Left ventricle myocardium inferior (tissue), 1 donor: ENCODE data around the gene KRT7. TPM values are rescaled to one million over a fixed set of nuclear protein-coding genes. Genes with fewer than 3 reads are reported as not detected.

Experiments
- DNase-seq: peaks from one replicate; pipeline ENCODE4 v3.0.0-alpha.2; 2020
- H3K27ac ChIP-seq: fragments of 200-600 bp; replicated peaks from 2 replicates; pipeline ENCODE4 v1.8.0; 2021
- H3K27me3 ChIP-seq: fragments of 200-600 bp; 2 replicates; pipeline ENCODE4 v1.8.0; 2021; ENCODE audit warnings: low read depth
- H3K36me3 ChIP-seq: fragments of 200-600 bp; 2 replicates; pipeline ENCODE4 v1.8.0; 2021
- H3K4me1 ChIP-seq: fragments of 200-600 bp; 2 replicates; pipeline ENCODE4 v1.8.0; 2021
- H3K4me3 ChIP-seq: fragments of 200-600 bp; 2 replicates; pipeline ENCODE4 v1.8.0; 2021; ENCODE audit warnings: mild to moderate bottlenecking, moderate library complexity
- H3K9me3 ChIP-seq: fragments of 200-600 bp; replicated peaks from 2 replicates; pipeline ENCODE4 v1.8.0; 2021
- CTCF ChIP-seq: fragments of 200-600 bp; IDR thresholded peaks from 2 replicates; pipeline ENCODE4 v1.8.0; 2021; ENCODE audit warnings: antibody characterized with exemption, mild to moderate bottlenecking, borderline replicate concordance
- intact Hi-C: fragments of 100-400 bp; cut with micrococcal nuclease; formaldehyde crosslinking; loops from one replicate; pipeline ENCODE4 v1.11.0; 2022
- long read RNA-seq: library from polyadenylated mRNA; unstranded; transcript quantifications from one replicate; pipeline ENCODE4 v2.0.0, GENCODE V29; 2021
- total RNA-seq: library from RNA; stranded (reverse); fragmentation: NEBNext Ultra II Directional; extraction: Animal tissue kit (Norgen Biotek cat#: 25700); gene quantifications from one replicate; pipeline ENCODE4 v1.2.1, GENCODE V29; 2021
- donor health status: DM: no; HTN: yes; CAD: no; lungs with severe emphysema.

The KRT7 gene
- not detected for total RNA-seq
- long read RNA-seq = 0 reads

GRCh38 chr12:52232674-52233461 lies at the start of gene KRT7:
TSS of gene KRT7 (plus strand) at chr12:52233243. CDS start at chr12:52233297, 54 bp downstream.
- no peaks in the 10 kb centered on the region for H3K36me3 ChIP-seq
- no peak within 1 kb of the TSS for H3K27ac ChIP-seq
- H3K9me3 ChIP-seq = no peaks in the 10 kb centered on the region
- intact Hi-C loops = no loop called here
- H3K4me1 ChIP-seq = peaks cover 36% of the 10 kb centered on the region
- DNase-seq = no peak
- TF ChIP-seq CTCF = no peak
- peak within 1 kb of the TSS; percentile 41 for H3K4me3 ChIP-seq
- H3K27me3 ChIP-seq = peaks cover 79% of the 10 kb centered on the region

GRCh38 chr12:52183544-52183910 lies 49.5 kb upstream of the KRT7 start:
- Histone ChIP-seq H3K4me1 (peaks cover 68% of the 10 kb centered on the region), H3K4me3 (no peak overlapping the region), H3K27me3 (no peaks in the 10 kb centered on the region), H3K27ac (no peak overlapping the region), H3K36me3 (no peaks in the 10 kb centered on the region), H3K9me3 (no peaks in the 10 kb centered on the region)
- DNase-seq = no peak
- intact Hi-C loops = no loop called here
- no peak for TF ChIP-seq CTCF

GRCh38 chr12:52183971-52184370 lies 49.1 kb upstream of the KRT7 start:
- Histone ChIP-seq H3K4me1 (peaks cover 66% of the 10 kb centered on the region), H3K9me3 (no peaks in the 10 kb centered on the region), H3K36me3 (no peaks in the 10 kb centered on the region), H3K4me3 (no peak overlapping the region), H3K27me3 (no peaks in the 10 kb centered on the region), H3K27ac (no peak overlapping the region)
- DNase-seq = no peak
- TF ChIP-seq CTCF = no peak
- intact Hi-C loops = no loop called here

- peaks cover 57% of the 10 kb centered on the region for H3K4me1 ChIP-seq
- no peak for TF ChIP-seq CTCF
- intact Hi-C loops = no loop called here
Measured at GRCh38 chr12:52184813-52185212, 48.2 kb upstream of the KRT7 start.

GRCh38 chr12:52185400-52185967 lies 47.6 kb upstream of the KRT7 start:
- no peak for TF ChIP-seq CTCF
- H3K36me3 ChIP-seq = no peaks in the 10 kb centered on the region
- intact Hi-C loops = no loop called here
- no peak for DNase-seq
- no peak overlapping the region for H3K4me3 ChIP-seq
- H3K27ac ChIP-seq = no peak overlapping the region
- no peaks in the 10 kb centered on the region for H3K9me3 ChIP-seq
- H3K4me1 ChIP-seq = peaks cover 51% of the 10 kb centered on the region
- no peaks in the 10 kb centered on the region for H3K27me3 ChIP-seq

More at GRCh38 chr12:52184813-52185212, 48.2 kb upstream of the KRT7 start:
- H3K9me3 ChIP-seq = no peaks in the 10 kb centered on the region
- no peaks in the 10 kb centered on the region for H3K36me3 ChIP-seq
- no peak overlapping the region for H3K27ac ChIP-seq
- H3K4me3 ChIP-seq = no peak overlapping the region
- no peaks in the 10 kb centered on the region for H3K27me3 ChIP-seq
- DNase-seq = no peak
